Activated CD8-positive, alpha-beta T cell treated with anti-CD3 and anti-CD28 coated beads, Interleukin-2, amount 10 ng/mL, durations not matched to agents 7 days and 5 days (primary cell): ENCODE measurements around the gene SUN1. TPM values are rescaled to one million over a fixed set of nuclear protein-coding genes. Genes with fewer than 3 reads are reported as not detected.

Source experiments
- ATAC-seq: fragments of 150-1000 bp; cut with Tn5 transposase; one replicate; pipeline ENCODE4 v1.10.0; 2021; ENCODE audit warnings: moderate library complexity
- CTCF ChIA-PET: fragments of 350-600 bp; sonication (Branson Sonifier 250); formaldehyde crosslinking; loops from one replicate; lab custom pipeline; 2021; ENCODE audit warnings: antibody characterized with exemption; lab: Charles Lee
- POLR2A ChIA-PET: fragments of 350-600 bp; sonication (Branson Sonifier 250); formaldehyde crosslinking; loops from one replicate; lab custom pipeline; 2021; ENCODE audit warnings: antibody characterized with exemption; lab: Charles Lee
- DNase-seq: peaks from one replicate; pipeline ENCODE4 v3.0.0-alpha.2; 2020
- H3K27ac Mint-ChIP-seq: one replicate; pipeline ENCODE4 v1.8.0; 2021; ENCODE audit warnings: mild to moderate bottlenecking, mixed read lengths
- H3K27me3 Mint-ChIP-seq: one replicate; pipeline ENCODE4 v1.8.0; 2021; ENCODE audit warnings: low read depth, mixed read lengths
- H3K36me3 Mint-ChIP-seq: one replicate; pipeline ENCODE4 v1.8.0; 2021; ENCODE audit warnings: low read depth, mixed read lengths
- H3K4me1 Mint-ChIP-seq: one replicate; pipeline ENCODE4 v1.8.0; 2021; ENCODE audit warnings: low read depth, mixed read lengths
- H3K4me3 Mint-ChIP-seq: one replicate; pipeline ENCODE4 v1.8.0; 2021; ENCODE audit warnings: mild to moderate bottlenecking, mixed read lengths
- H3K9me3 Mint-ChIP-seq: one replicate; pipeline ENCODE4 v1.8.0; 2022; ENCODE audit warnings: mixed read lengths; ENCODE audit not compliant: insufficient read depth
- total RNA-seq, 2 experiments: library from RNA; stranded (reverse); gene quantifications; one replicate each; pipeline ENCODE4 v1.2.3, GENCODE V29; 2021

Gene SUN1
- total RNA-seq, 2 experiments from 2014 or later, result 38.4 to 39.7 TPM

GRCh38 chr7:828793-829561, 3.3 kb upstream of the SUN1 start:
- DNase-seq, result no peak
- peaks cover 9% of the 10 kb centered on the region for H3K36me3 Mint-ChIP-seq
- H3K27ac Mint-ChIP-seq, result no peak overlapping the region
- H3K4me3 Mint-ChIP-seq, result no peak overlapping the region
- no peaks in the 10 kb centered on the region for H3K27me3 Mint-ChIP-seq
- CTCF ChIA-PET, result no interaction called here
- H3K4me1 Mint-ChIP-seq, result peaks cover 31% of the 10 kb centered on the region
- no peaks in the 10 kb centered on the region for H3K9me3 Mint-ChIP-seq
- POLR2A ChIA-PET, result no interaction called here
- no peak for ATAC-seq

DNA sequence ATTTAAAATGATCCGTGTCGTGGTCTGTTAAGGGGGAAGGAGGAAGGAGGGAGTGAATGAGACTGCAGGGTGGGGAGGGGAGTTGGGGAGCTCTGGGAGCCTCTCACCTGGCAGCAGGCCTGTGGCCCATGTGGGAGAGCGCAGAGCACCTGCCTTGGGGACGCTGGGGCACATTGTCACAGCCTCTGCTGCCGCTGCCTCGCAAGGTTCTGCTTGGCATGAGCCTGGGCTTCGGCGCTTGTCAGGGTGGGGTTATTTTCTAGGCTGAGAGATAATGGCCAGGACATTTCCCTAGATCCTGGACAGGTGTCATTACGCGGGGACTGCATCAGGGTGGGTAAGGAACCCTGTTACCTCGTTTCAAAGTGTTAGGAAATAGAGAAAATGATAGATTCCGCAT, 2.2 kb upstream of the SUN1 start:
- ChIA-PET POLR2A (no interaction called here), CTCF (no interaction called here)
- Mint-ChIP-seq H3K9me3 (no peaks in the 10 kb centered on the region), H3K4me3 (no peak overlapping the region), H3K27me3 (no peaks in the 10 kb centered on the region), H3K27ac (no peak overlapping the region), H3K4me1 (peaks cover 31% of the 10 kb centered on the region), H3K36me3 (peaks cover 11% of the 10 kb centered on the region)
- no peak for ATAC-seq
- DNase-seq, result no peak

GRCh38 chr7:831596-832166, 595 bp upstream of the SUN1 start:
- Mint-ChIP-seq H3K9me3 (no peaks in the 10 kb centered on the region), H3K4me1 (peaks cover 44% of the 10 kb centered on the region), H3K27ac (peak overlapping the region; percentile 82), H3K4me3 (peak overlapping the region; percentile 48), H3K27me3 (no peaks in the 10 kb centered on the region), H3K36me3 (peaks cover 9% of the 10 kb centered on the region)
- POLR2A ChIA-PET, result interaction anchor here (0.9 to 2.0 kb wide), 4 partner anchors 9 to 19 kb away, joined by 4 to 9 read pairs (median 8); no protein-coding TSS in a partner anchor
- ATAC-seq, result peak; percentile 51
- peak; percentile 30 for DNase-seq
- CTCF ChIA-PET, result interaction anchor here (0.8 to 2.1 kb wide), 5 partner anchors 14 to 472 kb away, joined by 3 to 24 read pairs (median 6); no protein-coding TSS in a partner anchor

DNA sequence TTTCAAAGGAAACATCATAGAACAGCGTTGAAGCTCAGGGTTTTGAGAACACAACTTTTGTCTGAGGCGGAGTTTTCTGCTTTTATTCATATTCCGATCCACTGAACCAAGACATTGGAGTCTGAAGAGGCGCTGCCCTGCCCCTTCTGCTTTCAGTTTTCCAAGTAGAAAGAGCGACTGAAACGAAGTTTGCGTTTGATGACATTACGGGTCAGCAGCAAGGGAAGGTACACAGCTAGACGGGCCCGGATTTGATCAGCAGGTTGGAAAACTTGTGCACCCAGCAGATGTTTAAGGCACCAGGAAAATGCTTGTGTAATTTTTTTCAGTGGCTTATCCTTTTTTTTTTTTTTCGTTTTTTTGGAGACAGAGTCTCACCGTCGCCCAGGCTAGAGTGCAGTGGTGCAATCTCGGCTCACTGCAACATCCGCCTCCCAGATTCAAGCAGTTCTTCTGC, 720 bp downstream of the SUN1 start:
- Mint-ChIP-seq H3K4me1 (peaks cover 44% of the 10 kb centered on the region), H3K27ac (peak overlapping the region; percentile 82), H3K9me3 (no peaks in the 10 kb centered on the region), H3K4me3 (peak overlapping the region; percentile 25), H3K27me3 (no peaks in the 10 kb centered on the region), H3K36me3 (peaks cover 9% of the 10 kb centered on the region)
- no peak for DNase-seq
- ChIA-PET CTCF (interaction anchor here (0.9 to 2.1 kb wide), 5 partner anchors 15 to 474 kb away, joined by 3 to 24 read pairs (median 6); no protein-coding TSS in a partner anchor), POLR2A (interaction anchor here (1.6 to 1.8 kb wide), 2 partner anchors 16 to 20 kb away, joined by 7 to 8 read pairs; no protein-coding TSS in a partner anchor)
- no peak for ATAC-seq

- DNase-seq (no peak), ATAC-seq (no peak)
- Mint-ChIP-seq H3K4me1 (peaks cover 44% of the 10 kb centered on the region), H3K27me3 (no peaks in the 10 kb centered on the region), H3K27ac (no peak overlapping the region), H3K36me3 (peaks cover 9% of the 10 kb centered on the region), H3K9me3 (no peaks in the 10 kb centered on the region), H3K4me3 (no peak overlapping the region)
- ChIA-PET CTCF (interaction anchor here (0.9 kb wide), 1 partner anchor 40 kb away, joined by 4 read pairs; no protein-coding TSS in a partner anchor), POLR2A (no interaction called here)
These were observed 1.5 kb downstream of the SUN1 start for GRCh38 chr7:833601-834258.

- CTCF ChIA-PET, result no interaction called here
- Mint-ChIP-seq H3K4me1 (peaks cover 44% of the 10 kb centered on the region), H3K27ac (no peak overlapping the region), H3K36me3 (peaks cover 11% of the 10 kb centered on the region), H3K9me3 (no peaks in the 10 kb centered on the region), H3K4me3 (no peak overlapping the region), H3K27me3 (no peaks in the 10 kb centered on the region)
- DNase-seq, result no peak
- ATAC-seq, result no peak
- POLR2A ChIA-PET, result no interaction called here
These were observed 2.0 kb downstream of the SUN1 start for GRCh38 chr7:834277-834676.

GRCh38 chr7:835021-835420, 2.7 kb downstream of the SUN1 start:
- no peak for ATAC-seq

GRCh38 chr7:835485-836401, 3.5 kb downstream of the SUN1 start:
- H3K4me1 Mint-ChIP-seq, result peaks cover 36% of the 10 kb centered on the region
- no peak overlapping the region for H3K4me3 Mint-ChIP-seq
- no peaks in the 10 kb centered on the region for H3K9me3 Mint-ChIP-seq
- no peak overlapping the region for H3K27ac Mint-ChIP-seq
- ChIA-PET CTCF (no interaction called here), POLR2A (no interaction called here)
- ATAC-seq, result no peak
- no peaks in the 10 kb centered on the region for H3K27me3 Mint-ChIP-seq
- DNase-seq, result no peak
- peaks cover 16% of the 10 kb centered on the region for H3K36me3 Mint-ChIP-seq

More at GRCh38 chr7:835021-835420, 2.7 kb downstream of the SUN1 start:
- no peaks in the 10 kb centered on the region for H3K27me3 Mint-ChIP-seq
- H3K4me1 Mint-ChIP-seq, result peaks cover 43% of the 10 kb centered on the region
- H3K4me3 Mint-ChIP-seq, result no peak overlapping the region
- CTCF ChIA-PET, result no interaction called here
- DNase-seq, result no peak
- H3K9me3 Mint-ChIP-seq, result no peaks in the 10 kb centered on the region
- POLR2A ChIA-PET, result no interaction called here
- peaks cover 16% of the 10 kb centered on the region for H3K36me3 Mint-ChIP-seq
- H3K27ac Mint-ChIP-seq, result no peak overlapping the region

- Mint-ChIP-seq H3K4me3 (no peak overlapping the region), H3K27ac (peak overlapping the region; percentile 22), H3K9me3 (no peaks in the 10 kb centered on the region), H3K4me1 (peaks cover 30% of the 10 kb centered on the region), H3K36me3 (peaks cover 18% of the 10 kb centered on the region), H3K27me3 (no peaks in the 10 kb centered on the region)
- ATAC-seq, result no peak
- ChIA-PET POLR2A (no interaction called here), CTCF (no interaction called here)
- DNase-seq, result no peak
These were observed 4.2 kb downstream of the SUN1 start for GRCh38 chr7:836429-836828.

DNA sequence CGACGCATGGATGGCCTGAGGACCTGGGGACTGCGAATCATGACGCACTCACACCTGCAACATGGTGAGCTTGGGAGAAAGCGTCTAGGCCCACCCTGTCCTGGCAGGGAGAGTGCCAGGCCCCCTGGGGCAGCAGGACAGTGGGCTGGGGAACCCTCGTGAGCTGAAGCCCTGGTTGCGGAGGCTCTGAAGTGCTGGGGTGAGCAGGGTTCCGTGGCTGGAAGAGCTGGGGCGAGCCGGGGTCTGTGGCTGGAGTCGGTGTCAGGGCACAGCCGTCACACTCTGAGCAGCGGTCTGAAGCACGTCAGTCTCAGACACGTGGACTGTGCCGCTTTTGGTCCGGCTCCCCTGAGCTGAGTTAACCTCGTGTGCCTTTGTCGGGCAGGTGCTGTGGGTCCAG, 4.7 kb downstream of the SUN1 start:
- CTCF ChIA-PET, result no interaction called here
- POLR2A ChIA-PET, result no interaction called here
- no peaks in the 10 kb centered on the region for H3K9me3 Mint-ChIP-seq
- H3K4me3 Mint-ChIP-seq, result no peak overlapping the region
- no peak overlapping the region for H3K27ac Mint-ChIP-seq
- no peak for DNase-seq
- no peaks in the 10 kb centered on the region for H3K27me3 Mint-ChIP-seq
- no peak for ATAC-seq
- peaks cover 18% of the 10 kb centered on the region for H3K36me3 Mint-ChIP-seq
- peaks cover 25% of the 10 kb centered on the region for H3K4me1 Mint-ChIP-seq

DNA sequence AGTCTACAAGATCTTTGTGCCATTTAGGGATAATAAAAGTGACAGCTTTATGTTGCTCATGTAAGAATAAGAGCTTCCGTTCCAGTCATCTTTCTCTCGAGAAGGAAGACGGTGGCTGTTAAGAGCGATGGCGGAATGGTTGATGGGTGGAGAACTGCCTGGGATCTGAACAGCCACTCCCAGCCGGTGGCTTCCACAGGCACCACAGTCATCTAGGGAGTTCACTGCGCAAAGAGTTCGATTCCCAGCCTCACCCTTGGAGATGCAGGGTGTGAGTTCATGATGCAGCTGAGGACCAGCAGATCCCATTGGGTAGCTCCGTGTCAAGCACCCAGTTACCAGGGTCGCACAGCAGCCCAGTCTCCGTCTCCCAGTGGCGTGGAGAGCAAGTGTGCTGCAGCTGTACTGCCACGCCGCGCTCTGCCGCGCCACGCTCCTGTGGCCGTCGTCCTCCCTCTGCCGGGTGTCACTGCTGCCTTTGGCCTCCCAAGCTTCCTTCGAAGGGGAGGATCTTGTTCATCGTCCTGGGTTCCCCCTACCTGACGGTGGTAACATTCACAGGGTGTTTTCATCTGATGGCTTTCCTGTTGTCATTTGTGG, 7.8 kb downstream of the SUN1 start:
- no peak for ATAC-seq

More for the DNA sequence above, 7.8 kb downstream of the SUN1 start:
- no peak overlapping the region for H3K4me3 Mint-ChIP-seq
- no peaks in the 10 kb centered on the region for H3K27me3 Mint-ChIP-seq
- peaks cover 20% of the 10 kb centered on the region for H3K36me3 Mint-ChIP-seq
- no peak overlapping the region for H3K27ac Mint-ChIP-seq
- DNase-seq, result no peak
- H3K9me3 Mint-ChIP-seq, result no peaks in the 10 kb centered on the region
- POLR2A ChIA-PET, result interaction anchor here (1.7 kb wide), 1 partner anchor 8 kb away, joined by 4 read pairs; no protein-coding TSS in a partner anchor
- CTCF ChIA-PET, result interaction anchor here (1.3 kb wide), 1 partner anchor 33 kb away, joined by 3 read pairs; no protein-coding TSS in a partner anchor
- H3K4me1 Mint-ChIP-seq, result peaks cover 13% of the 10 kb centered on the region
